Fibroblast of mammary gland (primary cell): ENCODE measurements around the gene FITM2.
A peak's percentile ranks its signal among the peaks of the same experiment; 100 is the strongest.

Experiments
- DNase-seq: peaks from one replicate; pipeline ENCODE4 v3.0.0-alpha.2; 2010; ENCODE audit warnings: low read depth
- H3K4me3 ChIP-seq: 2 replicates; pipeline ENCODE4 v1.5.1; 2011; ENCODE audit warnings: low read depth, mild to moderate bottlenecking, low read length, moderate library complexity; ENCODE audit not compliant: control insufficient read depth
- TF ChIP-seq, protein P1 (sequence below): conservative IDR thresholded peaks from 2 replicates; pipeline ENCODE4 v1.5.1; 2011; ENCODE audit warnings: low read depth, low read length, inconsistent platforms; ENCODE audit not compliant: control insufficient read depth, insufficient read depth

FITM2 gene, protein sequence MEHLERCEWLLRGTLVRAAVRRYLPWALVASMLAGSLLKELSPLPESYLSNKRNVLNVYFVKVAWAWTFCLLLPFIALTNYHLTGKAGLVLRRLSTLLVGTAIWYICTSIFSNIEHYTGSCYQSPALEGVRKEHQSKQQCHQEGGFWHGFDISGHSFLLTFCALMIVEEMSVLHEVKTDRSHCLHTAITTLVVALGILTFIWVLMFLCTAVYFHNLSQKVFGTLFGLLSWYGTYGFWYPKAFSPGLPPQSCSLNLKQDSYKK

GRCh38 chr20:44310664-44311639 is at the start of gene FITM2:
Gene FITM2, minus strand, starts transcription at chr20:44311202. Its CDS starts 54 bp downstream, at chr20:44311148.
- TF ChIP-seq, protein P1, sequence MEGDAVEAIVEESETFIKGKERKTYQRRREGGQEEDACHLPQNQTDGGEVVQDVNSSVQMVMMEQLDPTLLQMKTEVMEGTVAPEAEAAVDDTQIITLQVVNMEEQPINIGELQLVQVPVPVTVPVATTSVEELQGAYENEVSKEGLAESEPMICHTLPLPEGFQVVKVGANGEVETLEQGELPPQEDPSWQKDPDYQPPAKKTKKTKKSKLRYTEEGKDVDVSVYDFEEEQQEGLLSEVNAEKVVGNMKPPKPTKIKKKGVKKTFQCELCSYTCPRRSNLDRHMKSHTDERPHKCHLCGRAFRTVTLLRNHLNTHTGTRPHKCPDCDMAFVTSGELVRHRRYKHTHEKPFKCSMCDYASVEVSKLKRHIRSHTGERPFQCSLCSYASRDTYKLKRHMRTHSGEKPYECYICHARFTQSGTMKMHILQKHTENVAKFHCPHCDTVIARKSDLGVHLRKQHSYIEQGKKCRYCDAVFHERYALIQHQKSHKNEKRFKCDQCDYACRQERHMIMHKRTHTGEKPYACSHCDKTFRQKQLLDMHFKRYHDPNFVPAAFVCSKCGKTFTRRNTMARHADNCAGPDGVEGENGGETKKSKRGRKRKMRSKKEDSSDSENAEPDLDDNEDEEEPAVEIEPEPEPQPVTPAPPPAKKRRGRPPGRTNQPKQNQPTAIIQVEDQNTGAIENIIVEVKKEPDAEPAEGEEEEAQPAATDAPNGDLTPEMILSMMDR = peak; percentile 58
- peak; percentile 97 for DNase-seq

GRCh38 chr20:44360221-44360620 is 49.2 kb upstream of the FITM2 start:
- TF ChIP-seq, protein P1 = no peak
- no peak for DNase-seq
- no peak overlapping the region for H3K4me3 ChIP-seq

More at GRCh38 chr20:44310664-44311639, at the start of gene FITM2:
- H3K4me3 ChIP-seq = peak within 1 kb of the TSS; percentile 97

- DNase-seq = no peak
- TF ChIP-seq, protein P1 = no peak
These were observed 47.8 kb upstream of the FITM2 start for GRCh38 chr20:44358776-44359175.

GRCh38 chr20:44357555-44358125 is 46.6 kb upstream of the FITM2 start:
- no peak for DNase-seq
- TF ChIP-seq, protein P1 = no peak

More at GRCh38 chr20:44358776-44359175, 47.8 kb upstream of the FITM2 start:
- H3K4me3 ChIP-seq = no peak overlapping the region

GRCh38 chr20:44357020-44357419 is 46.0 kb upstream of the FITM2 start:
- DNase-seq = no peak
- no peak overlapping the region for H3K4me3 ChIP-seq
- TF ChIP-seq, protein P1 = no peak

More at GRCh38 chr20:44357555-44358125, 46.6 kb upstream of the FITM2 start:
- no peak overlapping the region for H3K4me3 ChIP-seq

DNA sequence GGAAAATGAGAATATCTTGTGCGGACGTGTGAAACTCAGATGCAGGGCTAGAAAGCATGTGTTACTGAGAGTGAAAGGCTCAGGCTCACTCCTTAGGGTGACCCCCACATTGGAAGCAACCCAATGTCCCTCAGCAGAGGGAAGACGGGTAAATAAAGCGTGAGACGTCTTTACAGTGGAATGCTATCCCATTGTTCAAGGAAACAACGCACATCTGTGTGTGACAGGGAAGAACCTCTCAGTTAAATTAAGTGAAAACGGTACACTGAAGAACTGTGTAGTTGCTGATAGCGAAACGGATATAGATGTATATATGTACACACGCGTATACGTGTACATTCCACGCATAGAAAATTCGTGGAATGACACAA is 45.3 kb upstream of the FITM2 start:
- no peak for DNase-seq
- TF ChIP-seq, protein P1 = no peak
- H3K4me3 ChIP-seq = no peak overlapping the region
